Measurements from ENCODE around the gene CAMTA1. TPM values are rescaled to one million over a fixed set of nuclear protein-coding genes. Genes with fewer than 3 reads are reported as not detected.

CAMTA1 gene
- total RNA-seq, 1 experiment from 2014 or later = 82.2 TPM

- Histone ChIP-seq H3K4me3 (ENCODE audit: low read depth in 2 of 2, low read length in 2 of 2) (no peak overlapping the region), H3K9me3 (ENCODE audit: control insufficient read depth, insufficient read depth, low read depth, low read length) (no peaks in the 10 kb centered on the region), H3K4me1 (ENCODE audit: control insufficient read depth, insufficient read depth, low read length) (peaks cover 3% of the 10 kb centered on the region; the same call in 1 of the 2 replicates), H3K27ac (ENCODE audit: low read length) (no peak overlapping the region), H3K36me3 (ENCODE audit: control insufficient read depth, insufficient read depth, low read length) (no peaks in the 10 kb centered on the region), H3K27me3 (ENCODE audit: control insufficient read depth, insufficient read depth, low read length) (no peaks in the 10 kb centered on the region)
- in situ Hi-C loops (cut with HindIII; ENCODE audit: low pct_unique_long_range_greater_than_20kb, low sequenced_read_pairs) = no loop called here
- ATAC-seq (no peak), DNase-seq (ENCODE audit: low read depth, low spot score) (no peak)
- TF ChIP-seq POLR2AphosphoS5 (IDR thresholded peaks at IDR 0.05; ENCODE audit: low read depth, low read length) = no peak
- no peak for TF ChIP-seq SIN3A (IDR thresholded peaks at IDR 0.05; ENCODE audit: borderline replicate concordance, insufficient read depth, low read depth, low read length)
- no peak for TF ChIP-seq CTCF (IDR thresholded peaks at IDR 0.05)
- no peak for TF ChIP-seq TCF7L2 (IDR thresholded peaks at IDR 0.05; ENCODE audit: low read depth, low read length)
- TF ChIP-seq REST (IDR thresholded peaks at IDR 0.05; ENCODE audit: insufficient read depth in 1 of 2, low read depth in 2 of 2, low read length in 1 of 2) = no peak
- intact Hi-C loops (cut with micrococcal nuclease; ENCODE audit: unreplicated experiment) = no loop called here
- BruUV-seq (replicated peaks) = no TSS peak
- POLR2A ChIA-PET = interaction anchor here (0.6 kb wide), 1 partner anchor 231 kb away, joined by 4 read pairs; no protein-coding TSS in a partner anchor
- CTCF ChIA-PET = interaction anchor here (0.6 kb wide), 2 partner anchors 47 to 190 kb away, joined by 3 read pairs; no protein-coding TSS in a partner anchor
Measured at GRCh38 chr1:6967431-6968111, 182.3 kb downstream of the CAMTA1 start.

GRCh38 chr1:6969106-6969505 is 183.9 kb downstream of the CAMTA1 start:
- Histone ChIP-seq H3K4me1 (ENCODE audit: control insufficient read depth, insufficient read depth, low read length) (peaks cover 3% of the 10 kb centered on the region; the same call in 1 of the 2 replicates), H3K27ac (ENCODE audit: low read length) (no peak overlapping the region), H3K36me3 (ENCODE audit: control insufficient read depth, insufficient read depth, low read length) (no peaks in the 10 kb centered on the region), H3K27me3 (ENCODE audit: control insufficient read depth, insufficient read depth, low read length) (no peaks in the 10 kb centered on the region), H3K4me3 (ENCODE audit: low read depth in 2 of 2, low read length in 2 of 2) (no peak overlapping the region), H3K9me3 (ENCODE audit: control insufficient read depth, insufficient read depth, low read depth, low read length) (no peaks in the 10 kb centered on the region)
- intact Hi-C loops (cut with micrococcal nuclease; ENCODE audit: unreplicated experiment) (no loop called here), in situ Hi-C loops (cut with HindIII; ENCODE audit: low pct_unique_long_range_greater_than_20kb, low sequenced_read_pairs) (no loop called here)
- no peak for ATAC-seq
- no TSS peak for BruUV-seq (replicated peaks)
- no peak for TF ChIP-seq TCF7L2 (IDR thresholded peaks at IDR 0.05; ENCODE audit: low read depth, low read length)
- TF ChIP-seq REST (IDR thresholded peaks at IDR 0.05; ENCODE audit: insufficient read depth in 1 of 2, low read depth in 2 of 2, low read length in 1 of 2) = no peak
- TF ChIP-seq POLR2AphosphoS5 (IDR thresholded peaks at IDR 0.05; ENCODE audit: low read depth, low read length) = no peak
- TF ChIP-seq CTCF (IDR thresholded peaks at IDR 0.05) = no peak
- TF ChIP-seq SIN3A (IDR thresholded peaks at IDR 0.05; ENCODE audit: borderline replicate concordance, insufficient read depth, low read depth, low read length) = no peak
- ChIA-PET POLR2A (no interaction called here), CTCF (no interaction called here)
- no peak for DNase-seq (ENCODE audit: low read depth, low spot score)
